Right lobe of liver (tissue), 4 donors: ENCODE measurements around the gene DCANP1.

Source experiments
- CTCF ChIP-seq, 4 donors: fragments of 200-600 bp in 3 of 4; fragments of 450-650 bp in 1 of 4; IDR thresholded peaks; one replicate each; pipeline versions ENCODE4 v1.5.1 to v1.8.0; 2016 to 2022; ENCODE audit warnings: antibody characterized with exemption in 4 of 4, mild to moderate bottlenecking in 2 of 4
- POLR2A ChIP-seq: fragments of 450-650 bp; IDR thresholded peaks from one replicate; pipeline ENCODE4 v1.6.1; 2017; ENCODE audit warnings: antibody characterized with exemption, mild to moderate bottlenecking
- donor health status: DM: no; HTN: no; CAD: no.
- donor health status: DM: no; HTN: no; CAD: no.
- donor health status: DM: no; HTN: yes; CAD: no.

GRCh38 chr5:135402031-135402430, 45.1 kb downstream of the DCANP1 start:
- no peak for TF ChIP-seq CTCF (IDR thresholded peaks at IDR 0.05)
- no peak for TF ChIP-seq POLR2A
